Activated CD8-positive, alpha-beta T cell treated with anti-CD3 and anti-CD28 coated beads for 36 hours (primary cell): ENCODE data around the gene PRKCSH. TPM values are rescaled to one million over a fixed set of nuclear protein-coding genes. Genes with fewer than 3 reads are reported as not detected.

ENCODE experiments used
- ATAC-seq: fragments of 200-7000 bp; cut with Tn5 transposase; one replicate; pipeline ENCODE4 v1.10.0; 2021; ENCODE audit warnings: mild to moderate bottlenecking, moderate library complexity
- CTCF ChIA-PET: fragments of 350-600 bp; sonication (Branson Sonifier 250); formaldehyde crosslinking; loops from one replicate; lab custom pipeline; 2021; ENCODE audit warnings: antibody characterized with exemption; lab: Charles Lee
- POLR2A ChIA-PET: fragments of 350-600 bp; sonication (Branson Sonifier 250); formaldehyde crosslinking; loops from one replicate; lab custom pipeline; 2021; ENCODE audit warnings: antibody characterized with exemption; lab: Charles Lee
- DNase-seq: peaks from one replicate; pipeline ENCODE4 v3.0.0-alpha.2; 2020
- H3K27ac Mint-ChIP-seq: one replicate; pipeline ENCODE4 v1.8.0; 2021; ENCODE audit warnings: mild to moderate bottlenecking, mixed read lengths
- H3K27me3 Mint-ChIP-seq: one replicate; pipeline ENCODE4 v1.8.0; 2021; ENCODE audit warnings: mixed read lengths
- H3K36me3 Mint-ChIP-seq: one replicate; pipeline ENCODE4 v1.8.0; 2021; ENCODE audit warnings: low read depth, mixed read lengths
- H3K4me1 Mint-ChIP-seq: one replicate; pipeline ENCODE4 v1.8.0; 2021; ENCODE audit warnings: low read depth, mixed read lengths
- H3K4me3 Mint-ChIP-seq: one replicate; pipeline ENCODE4 v1.8.0; 2021; ENCODE audit warnings: mild to moderate bottlenecking, moderate library complexity, mixed read lengths
- H3K9me3 Mint-ChIP-seq: one replicate; pipeline ENCODE4 v1.8.0; 2021; ENCODE audit warnings: mixed read lengths
- CTCF ChIP-seq: fragments of 200-600 bp; IDR thresholded peaks from one replicate; pipeline ENCODE4 v1.8.0; 2022; ENCODE audit warnings: antibody characterized with exemption, mild to moderate bottlenecking
- intact Hi-C: fragments of 100-400 bp; cut with micrococcal nuclease; formaldehyde crosslinking; loops from one replicate; pipeline ENCODE4 v1.10.0; 2022
- total RNA-seq, 2 experiments: library from RNA; stranded (reverse); gene quantifications; one replicate each; pipeline ENCODE4 v1.2.3, GENCODE V29; 2021

Gene PRKCSH
- total RNA-seq, 2 experiments from 2014 or later = 207 to 211 TPM

DNA sequence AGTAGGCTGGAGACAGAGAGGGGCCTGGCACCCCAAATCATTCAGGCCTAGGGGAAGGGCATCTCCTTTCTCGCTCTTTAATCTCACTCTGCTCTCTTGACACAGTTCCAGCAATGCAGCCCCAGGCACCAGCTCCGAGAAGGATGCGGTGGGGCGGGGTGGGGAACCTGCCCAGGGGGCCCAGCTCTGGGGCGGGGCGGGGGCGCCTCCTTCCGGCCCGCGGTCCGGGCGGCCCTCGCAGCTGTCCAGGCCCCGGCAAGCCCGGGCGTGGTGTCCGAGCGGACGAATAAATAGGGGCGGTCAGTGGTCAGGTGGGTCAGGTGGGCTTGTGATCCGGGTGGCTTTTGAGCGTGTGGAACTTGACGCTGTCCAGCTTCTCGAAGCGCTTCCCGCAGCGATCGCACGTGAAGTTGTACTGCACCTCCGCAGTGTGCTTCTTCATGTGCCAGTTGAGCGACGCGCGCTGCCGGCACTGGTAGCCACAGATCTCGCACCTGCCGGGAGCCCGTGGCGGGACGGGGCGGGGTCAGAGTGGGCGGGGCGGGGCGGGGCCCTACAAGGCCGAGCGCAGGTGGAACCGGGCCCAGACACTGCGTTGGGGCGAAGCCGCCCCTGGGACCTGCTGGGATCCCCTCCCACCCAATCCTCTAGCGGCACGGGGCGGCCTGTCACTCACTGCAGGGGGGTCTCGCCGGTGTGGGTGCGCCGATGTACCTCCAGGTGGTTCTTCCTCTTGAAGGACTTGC lies 48.1 kb downstream of the PRKCSH start:
- no peak overlapping the region for H3K4me3 Mint-ChIP-seq
- peaks cover 18% of the 10 kb centered on the region for H3K4me1 Mint-ChIP-seq
- intact Hi-C loops = no loop called here
- no peak for DNase-seq
- no peak for TF ChIP-seq CTCF
- peaks cover 20% of the 10 kb centered on the region for H3K27me3 Mint-ChIP-seq
- no peak for ATAC-seq
- H3K9me3 Mint-ChIP-seq = no peaks in the 10 kb centered on the region
- POLR2A ChIA-PET = interaction anchor here (1.2 to 1.6 kb wide), 7 partner anchors 23 to 187 kb away, joined by 3 to 8 read pairs (median 4); partner anchors contain the start of genes ELOF1, ODAD3 and ZNF653
- H3K36me3 Mint-ChIP-seq = peaks cover 9% of the 10 kb centered on the region
- no peak overlapping the region for H3K27ac Mint-ChIP-seq
- CTCF ChIA-PET = interaction anchor here (0.6 to 3.4 kb wide), 37 partner anchors 8 to 673 kb away, joined by 3 to 38 read pairs (median 5); partner anchors contain the start of genes CCDC159, ECSIT, ELOF1 and ODAD3

- ATAC-seq (no peak), DNase-seq (no peak)
- no peak overlapping the region for H3K27ac Mint-ChIP-seq
- CTCF ChIA-PET = interaction anchor here (0.7 to 1.4 kb wide), 2 partner anchors 10 to 104 kb away, joined by 3 read pairs; no protein-coding TSS in a partner anchor
- H3K9me3 Mint-ChIP-seq = no peaks in the 10 kb centered on the region
- intact Hi-C loops = no loop called here
- no peak overlapping the region for H3K4me3 Mint-ChIP-seq
- peaks cover 9% of the 10 kb centered on the region for H3K36me3 Mint-ChIP-seq
- POLR2A ChIA-PET = interaction anchor here (0.9 to 1.1 kb wide), 3 partner anchors 10 to 43 kb away, joined by 3 read pairs; partner anchors contain the start of gene ECSIT
- peaks cover 12% of the 10 kb centered on the region for H3K27me3 Mint-ChIP-seq
- peaks cover 13% of the 10 kb centered on the region for H3K4me1 Mint-ChIP-seq
- TF ChIP-seq CTCF = no peak
Measured at GRCh38 chr19:11485245-11485837, 49.9 kb downstream of the PRKCSH start.

DNA sequence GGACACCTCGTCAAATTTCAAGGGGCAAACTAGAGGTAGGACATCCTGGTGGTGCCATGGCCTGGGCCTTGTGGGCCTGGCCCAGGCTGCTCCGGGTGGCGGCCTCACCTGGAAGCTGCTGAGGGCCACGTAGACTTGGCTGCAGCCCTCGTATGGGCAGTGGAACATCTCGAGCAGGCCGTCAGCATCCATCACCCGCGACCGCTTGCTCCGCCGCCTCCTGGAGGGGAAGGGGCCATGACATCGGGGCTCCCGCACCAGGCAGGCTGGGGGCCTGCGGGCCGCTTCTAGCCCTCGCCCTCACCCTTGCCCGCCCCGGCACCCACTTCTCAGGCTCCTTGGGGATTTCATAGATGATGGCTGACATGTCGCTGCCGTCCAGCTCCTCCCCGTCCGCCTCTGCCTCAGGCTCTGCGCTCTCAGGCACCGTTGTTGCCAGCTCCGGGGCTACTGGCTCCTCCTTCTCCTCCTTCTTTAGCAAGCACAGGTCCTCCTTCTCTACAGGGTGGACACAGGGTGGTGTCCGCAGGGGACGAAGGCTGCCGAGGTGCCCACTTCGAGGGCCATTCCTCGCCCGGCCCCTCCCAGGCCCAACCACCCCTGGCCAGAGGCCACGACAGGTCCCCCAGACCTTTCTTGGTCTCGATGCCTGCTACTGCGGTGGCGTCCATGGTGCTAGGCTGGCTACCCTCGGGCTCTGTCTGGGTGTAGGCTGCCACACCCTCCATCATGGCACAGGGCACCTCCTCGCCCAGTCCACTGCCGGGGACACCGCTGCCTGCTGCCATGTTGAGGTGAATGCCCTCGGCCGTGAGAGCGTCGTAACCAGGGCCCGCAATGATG lies 51.4 kb downstream of the PRKCSH start:
- Mint-ChIP-seq H3K27ac (no peak overlapping the region), H3K9me3 (no peaks in the 10 kb centered on the region), H3K27me3 (peaks cover 2% of the 10 kb centered on the region), H3K4me3 (no peak overlapping the region), H3K4me1 (peaks cover 6% of the 10 kb centered on the region), H3K36me3 (peaks cover 14% of the 10 kb centered on the region)
- DNase-seq (no peak), ATAC-seq (no peak)
- ChIA-PET CTCF (no interaction called here), POLR2A (interaction anchor here (1.1 to 1.6 kb wide), 2 partner anchors 8 to 18 kb away, joined by 3 read pairs; no protein-coding TSS in a partner anchor)
- TF ChIP-seq CTCF = no peak
- intact Hi-C loops = no loop called here

DNA sequence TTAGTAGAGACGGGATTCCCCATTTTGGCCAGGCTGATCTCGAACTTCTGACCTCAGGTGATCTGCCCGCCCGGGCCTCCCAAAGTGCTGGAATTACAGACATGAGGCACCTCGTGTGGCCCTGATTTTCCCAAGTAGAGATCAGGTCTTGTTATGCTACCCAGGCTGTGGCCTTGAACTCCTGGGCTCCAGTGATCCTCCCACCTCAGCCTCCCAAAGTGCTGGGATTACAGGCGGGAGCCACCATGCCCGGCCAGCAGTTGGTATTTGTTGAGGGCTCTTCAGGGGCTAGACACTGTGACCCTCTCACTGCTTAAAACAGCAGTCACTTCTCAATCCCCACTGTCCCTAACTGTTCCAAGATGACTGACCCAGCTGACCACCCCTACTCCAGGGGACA lies 53.9 kb downstream of the PRKCSH start:
- DNase-seq (no peak), ATAC-seq (no peak)
- Mint-ChIP-seq H3K4me1 (no peaks in the 10 kb centered on the region), H3K9me3 (no peaks in the 10 kb centered on the region), H3K27ac (no peak overlapping the region), H3K4me3 (no peak overlapping the region), H3K27me3 (no peaks in the 10 kb centered on the region), H3K36me3 (peaks cover 8% of the 10 kb centered on the region)
- intact Hi-C loops = no loop called here
- ChIA-PET CTCF (no interaction called here), POLR2A (no interaction called here)
- no peak for TF ChIP-seq CTCF
